GM19463 (cell line): ENCODE results near the gene ZNF138.

Source experiments
- ATAC-seq: cut with Tn5 transposase; IDR thresholded peaks from one replicate; pipeline ENCODE4 v1.9.1; 2021; ENCODE audit warnings: mild to moderate bottlenecking, moderate library complexity; ENCODE audit not compliant: unreplicated experiment

The ZNF138 gene

DNA sequence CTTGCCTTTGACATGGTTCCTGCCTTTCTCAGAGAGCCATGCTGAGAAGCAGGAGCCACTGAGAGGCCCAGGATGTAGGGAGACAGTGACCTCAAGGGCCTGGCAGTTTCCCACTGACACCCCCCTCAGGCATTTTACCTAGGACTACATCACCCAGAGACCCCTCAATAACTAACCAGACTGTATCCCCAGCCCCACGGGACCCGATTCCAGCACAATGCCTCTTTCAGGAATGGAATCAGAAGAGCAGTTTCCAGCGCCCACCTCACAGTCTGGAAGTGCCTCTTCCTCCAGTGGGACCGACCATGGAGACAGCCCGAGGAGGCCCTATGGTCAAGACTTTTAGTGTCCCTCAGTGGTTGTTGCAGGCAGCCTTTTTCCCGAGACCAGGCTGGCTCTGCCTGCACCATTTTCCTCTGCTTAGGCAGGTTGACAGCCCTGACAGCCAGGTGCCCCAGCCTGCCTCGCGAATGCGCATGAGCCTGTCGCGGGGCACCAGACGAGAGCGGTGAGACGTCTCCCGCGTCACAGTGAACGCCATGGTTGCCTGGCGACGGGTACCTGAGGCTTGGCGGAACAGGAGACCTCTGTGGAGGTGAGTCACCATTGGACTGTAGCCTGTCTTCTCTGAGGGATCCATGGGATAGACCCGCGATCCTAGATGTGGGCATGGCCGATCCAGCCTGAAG lies 80.5 kb downstream of the ZNF138 start:
- ATAC-seq: no peak

DNA sequence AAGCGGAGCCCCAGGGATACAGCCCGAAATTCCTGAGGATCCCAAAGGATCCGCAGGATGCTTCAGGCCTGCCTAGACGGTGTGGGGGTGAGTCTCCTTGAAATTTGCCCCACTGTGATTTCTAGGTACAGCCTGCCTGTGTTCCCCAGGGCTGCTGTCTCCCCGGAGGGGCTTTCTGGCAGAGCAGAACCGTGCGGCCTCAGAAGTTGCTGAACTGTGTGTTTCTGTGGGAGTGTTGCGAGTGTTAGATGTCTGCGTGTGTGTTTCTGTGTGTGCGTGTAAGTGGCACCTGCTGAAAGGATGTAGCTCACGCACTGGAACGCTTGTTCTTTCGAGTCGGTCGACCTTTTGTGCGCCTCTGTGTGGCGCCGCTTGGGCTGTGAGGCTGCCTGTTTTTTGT lies 81.0 kb downstream of the ZNF138 start:
- ATAC-seq: no peak

DNA sequence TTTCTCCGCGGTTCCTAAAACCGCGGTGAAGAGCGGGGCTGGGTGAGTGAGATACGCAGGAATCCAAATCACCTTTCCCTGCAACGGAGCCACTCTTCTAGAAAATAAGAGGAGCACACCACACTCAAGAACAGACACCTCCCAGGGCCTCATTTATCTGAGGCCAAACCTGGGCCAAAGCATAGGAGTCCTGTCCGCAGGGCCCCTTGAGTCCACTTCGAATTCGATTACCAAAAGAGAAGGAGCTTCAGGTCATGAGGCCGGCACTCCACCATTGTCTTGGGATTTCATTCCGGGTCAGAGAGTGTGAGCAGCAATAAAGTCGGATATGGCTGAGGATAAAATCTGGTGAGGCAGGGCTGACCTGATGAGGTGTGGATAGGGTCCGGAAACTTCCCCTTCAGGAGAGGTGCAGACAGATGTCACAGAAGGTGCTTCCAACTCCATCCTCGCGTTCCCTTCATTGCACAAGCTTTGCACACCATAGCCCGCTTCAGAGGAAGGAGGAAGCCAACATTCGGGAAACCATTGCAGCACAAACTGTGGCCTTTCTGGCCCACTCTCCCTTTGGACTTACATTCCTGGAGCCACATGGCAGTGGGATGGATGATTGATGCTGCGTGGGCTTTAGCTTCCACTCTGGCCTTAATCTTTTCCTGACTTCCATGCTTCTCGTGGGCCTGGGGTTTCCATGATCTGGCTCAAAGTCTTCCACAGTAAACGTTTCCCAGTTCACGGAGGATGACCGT lies 81.6 kb downstream of the ZNF138 start:
- no peak for ATAC-seq

DNA sequence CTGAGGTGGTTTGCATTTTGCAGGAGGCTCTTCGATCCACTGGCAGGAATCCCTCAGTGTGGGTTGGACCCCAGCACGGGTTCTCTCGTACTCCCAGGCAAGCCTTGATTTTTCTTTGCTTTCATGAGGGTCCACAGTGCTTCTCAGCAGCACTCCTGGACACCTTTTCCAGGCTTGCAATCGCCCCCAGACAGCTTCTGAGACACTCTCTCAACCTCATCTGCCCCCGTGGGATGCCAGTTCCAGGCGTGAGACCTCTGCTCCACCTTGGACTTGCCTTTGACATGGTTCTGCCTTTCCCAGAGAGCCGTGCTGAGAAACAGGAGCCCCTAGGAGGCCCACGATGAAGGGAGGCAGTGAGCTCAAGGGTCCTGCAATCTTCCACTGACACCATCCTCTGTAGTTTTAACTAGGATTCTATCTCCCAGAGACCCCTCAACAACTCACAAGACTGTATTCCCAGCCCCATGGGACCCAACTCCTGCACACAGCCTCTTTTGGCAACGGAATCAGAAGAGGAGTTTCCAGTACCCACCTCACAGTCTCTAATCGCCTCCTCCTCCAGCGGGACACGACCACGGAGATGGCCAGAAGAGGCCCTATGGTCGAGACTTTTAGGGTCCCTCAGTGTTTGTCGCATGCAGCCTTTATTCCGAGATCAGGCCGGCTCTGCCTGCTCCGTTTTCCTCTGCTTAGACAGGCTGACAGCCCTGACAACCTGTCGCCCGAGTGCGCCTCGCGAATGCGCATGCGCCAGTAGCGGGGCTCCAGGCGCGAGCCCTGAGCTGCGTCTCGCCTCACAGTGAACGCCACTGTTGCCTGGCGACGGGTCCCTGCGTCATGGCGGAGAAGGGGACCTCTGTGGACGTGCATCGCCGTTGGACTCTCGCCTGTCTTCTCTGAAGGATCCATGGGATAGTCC lies 82.8 kb downstream of the ZNF138 start:
- ATAC-seq: no peak

DNA sequence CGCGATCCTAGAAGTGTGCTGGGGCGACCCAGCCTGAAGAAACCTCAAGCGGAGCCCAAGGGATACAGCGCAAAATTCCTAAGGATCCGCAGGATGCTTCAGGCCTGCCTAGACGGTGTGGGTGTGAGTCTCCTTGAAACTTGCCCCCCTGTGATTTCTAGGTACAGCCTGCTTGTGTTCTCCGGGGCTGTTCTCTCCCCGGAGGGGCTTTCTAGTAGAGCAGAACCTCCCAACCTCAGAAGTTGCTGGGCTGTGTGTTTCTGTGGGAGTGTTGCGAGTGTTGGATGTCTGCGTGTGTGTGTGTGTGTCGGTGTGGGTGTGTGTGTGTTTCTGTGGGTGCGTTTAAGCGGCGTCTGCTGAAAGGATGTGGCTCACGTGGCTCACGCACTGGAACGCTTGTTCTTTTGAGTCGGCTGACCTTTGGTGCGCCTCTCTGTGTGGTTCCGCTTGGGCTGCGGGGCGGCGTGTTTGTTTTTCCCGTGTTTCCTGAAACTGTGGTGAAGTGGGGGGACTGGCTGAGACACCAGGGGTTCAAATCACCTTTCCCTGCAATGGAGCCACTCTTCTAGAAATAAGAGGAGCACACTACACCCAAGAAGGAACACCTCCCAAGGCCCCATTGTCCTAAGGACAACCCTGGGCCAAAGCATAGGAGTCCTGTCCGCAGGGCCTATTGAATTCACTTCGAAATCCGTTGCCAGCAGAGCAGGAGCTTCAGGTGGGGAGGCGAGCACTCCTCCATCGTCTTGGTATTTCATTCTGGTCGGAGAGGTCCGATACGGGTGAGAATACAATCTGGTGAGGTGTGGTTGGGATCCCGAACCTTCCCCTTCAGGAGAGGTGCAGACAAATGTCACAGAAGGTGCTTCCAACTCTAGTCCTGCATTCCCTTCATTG lies 83.7 kb downstream of the ZNF138 start:
- ATAC-seq: no peak

DNA sequence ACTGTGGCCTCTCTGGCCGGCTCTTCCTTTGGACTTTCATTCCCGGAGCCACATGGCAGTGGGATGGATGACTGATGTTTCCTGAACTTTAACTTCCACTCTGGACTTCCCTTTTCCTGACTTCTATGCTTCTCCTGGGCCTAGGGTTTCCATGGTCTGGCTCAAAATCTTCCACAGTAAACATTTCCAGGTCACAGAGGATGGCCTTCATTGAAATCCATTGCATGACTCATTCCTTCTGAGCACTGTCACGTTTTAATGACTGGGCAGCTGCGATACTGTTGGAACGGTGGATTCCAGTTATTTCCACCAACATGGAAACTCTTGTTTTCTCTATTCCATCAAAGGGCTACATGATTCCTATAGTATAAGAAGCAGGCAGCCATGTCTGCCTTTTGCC lies 84.5 kb downstream of the ZNF138 start:
- ATAC-seq: no peak

DNA sequence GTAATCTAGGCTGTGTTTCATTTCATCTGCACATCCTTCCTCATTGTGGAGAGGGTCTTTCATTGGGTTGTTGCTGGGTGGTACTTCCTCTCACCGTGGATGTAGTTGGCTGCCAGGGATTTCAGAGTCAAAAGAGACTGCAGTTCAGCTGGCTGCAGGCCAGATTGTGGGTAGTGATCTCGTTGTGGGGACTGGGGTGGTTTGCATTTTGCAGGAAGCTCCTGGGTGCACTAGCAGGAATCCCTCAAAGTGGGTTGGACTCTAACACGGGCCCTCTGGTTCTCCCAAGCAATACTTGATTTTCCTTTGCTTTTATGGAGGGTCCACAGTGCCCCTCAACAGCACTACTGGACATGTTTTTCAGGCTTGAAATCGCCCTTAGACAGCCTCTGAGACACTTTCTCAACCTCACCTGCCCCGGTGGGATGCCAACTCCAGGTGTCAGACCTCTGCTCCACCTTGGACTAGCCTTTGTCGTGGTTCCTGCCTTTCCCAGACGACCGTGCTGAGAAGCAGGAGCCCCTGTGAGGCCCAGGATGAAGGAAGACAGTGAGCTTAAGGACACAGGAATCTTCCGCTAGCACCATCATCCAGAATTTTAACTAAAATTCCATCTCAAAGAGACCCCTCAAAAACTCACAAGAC lies 85.0 kb downstream of the ZNF138 start:
- no peak for ATAC-seq

DNA sequence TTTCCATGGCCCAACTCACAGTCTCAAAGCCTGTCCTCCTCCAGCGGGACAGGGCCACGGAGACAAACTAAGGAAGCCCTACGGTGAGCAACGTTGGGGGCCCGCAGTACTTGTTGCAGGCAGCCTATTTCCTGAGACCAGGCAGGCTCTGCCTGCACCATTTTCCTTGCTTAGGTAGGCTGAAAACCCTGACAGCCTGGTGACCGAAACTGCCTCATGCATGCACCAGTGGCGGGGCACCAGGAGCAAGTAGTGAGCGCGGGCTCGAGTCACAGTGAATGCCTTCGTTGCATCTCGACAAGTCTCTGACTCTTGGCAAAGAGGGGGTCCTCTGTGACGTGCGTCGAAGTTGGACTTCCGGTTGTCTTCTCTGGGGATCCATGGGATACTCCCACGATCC lies 85.6 kb downstream of the ZNF138 start:
- ATAC-seq: no peak

DNA sequence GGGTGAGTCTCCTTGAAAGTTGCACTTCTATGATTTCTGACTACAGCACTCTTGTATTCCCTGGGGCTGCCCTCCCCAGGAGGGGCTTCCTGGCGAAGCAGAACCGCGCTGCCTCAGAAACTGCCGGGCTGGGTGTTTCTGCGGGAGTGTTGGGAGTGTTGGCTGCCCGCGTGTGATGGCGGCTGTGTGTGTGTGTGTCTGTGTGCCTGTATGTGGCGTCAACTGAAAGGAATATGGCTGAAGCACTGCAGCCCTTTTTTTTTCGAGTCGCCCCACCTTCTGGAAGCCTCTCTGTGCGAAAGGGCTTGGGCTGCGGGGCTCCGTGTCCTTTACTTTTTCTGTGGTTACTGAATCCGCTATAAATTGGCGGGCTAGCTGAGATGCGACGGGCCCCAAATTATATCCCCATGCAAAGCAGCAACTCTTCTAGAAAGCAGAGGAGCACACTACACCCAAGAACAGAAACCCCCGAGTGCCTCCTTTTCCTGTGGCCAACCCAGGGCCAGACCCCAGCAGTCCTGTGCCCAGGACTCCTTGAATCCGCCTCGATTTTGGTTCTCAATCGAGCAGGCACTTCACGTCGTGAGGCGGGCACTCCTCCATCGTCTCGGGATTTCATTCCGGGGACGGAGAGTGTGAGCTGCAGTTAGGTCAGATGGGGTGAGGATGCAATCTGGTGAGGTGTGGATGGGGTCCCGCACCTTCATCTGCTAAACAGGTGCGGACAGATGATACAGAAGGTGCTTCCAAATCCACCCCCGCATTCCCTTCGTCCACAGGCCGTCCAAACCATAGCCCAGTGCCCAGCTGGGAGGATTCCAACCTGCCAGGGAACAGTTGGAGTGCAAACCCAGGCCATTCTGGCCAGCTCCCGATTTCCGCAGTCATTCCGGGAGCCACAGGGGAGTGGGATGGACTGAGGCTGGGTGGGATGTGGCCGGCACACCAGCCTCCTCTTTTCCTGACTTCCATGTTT lies 86.4 kb downstream of the ZNF138 start:
- ATAC-seq: no peak

DNA sequence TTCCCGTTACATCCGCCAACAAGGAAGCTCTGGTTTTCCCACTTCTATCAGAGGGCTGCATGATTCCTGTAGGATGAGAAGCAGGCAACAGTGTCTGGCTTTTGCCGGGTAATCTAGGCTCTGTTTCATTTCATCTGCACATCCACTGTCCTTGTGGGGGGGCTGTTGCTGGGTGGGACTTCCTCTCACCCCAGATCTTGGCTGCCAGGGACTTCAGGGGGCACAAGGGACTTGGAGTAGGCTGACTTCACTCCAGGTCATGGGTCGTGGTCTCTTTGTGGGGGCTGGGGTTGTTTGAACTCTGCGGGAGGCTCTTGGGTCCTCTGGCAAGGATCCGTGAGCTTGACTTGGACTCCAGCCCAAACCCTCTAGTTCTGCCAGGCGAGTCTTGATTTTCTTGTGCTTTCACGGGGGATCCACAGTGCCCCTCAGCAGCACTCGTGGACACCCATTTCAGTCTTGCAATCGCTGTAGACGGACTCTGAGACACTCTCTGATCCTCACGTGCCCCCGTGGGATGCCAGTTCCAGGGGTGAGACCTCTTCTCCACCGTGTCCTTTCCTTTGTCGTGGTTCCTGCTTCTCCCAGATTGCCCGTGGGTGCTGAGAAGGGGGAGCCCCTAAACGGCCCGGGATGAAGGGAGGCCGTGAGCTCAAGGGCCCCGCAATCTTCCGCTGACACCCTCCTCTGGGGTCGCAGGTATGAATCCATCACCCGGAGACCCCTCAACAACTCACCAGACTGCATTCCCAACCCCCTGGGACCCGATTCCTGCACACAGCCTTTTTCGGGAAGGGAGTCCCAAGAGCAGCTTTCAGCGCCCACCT lies 87.4 kb downstream of the ZNF138 start:
- no peak for ATAC-seq

DNA sequence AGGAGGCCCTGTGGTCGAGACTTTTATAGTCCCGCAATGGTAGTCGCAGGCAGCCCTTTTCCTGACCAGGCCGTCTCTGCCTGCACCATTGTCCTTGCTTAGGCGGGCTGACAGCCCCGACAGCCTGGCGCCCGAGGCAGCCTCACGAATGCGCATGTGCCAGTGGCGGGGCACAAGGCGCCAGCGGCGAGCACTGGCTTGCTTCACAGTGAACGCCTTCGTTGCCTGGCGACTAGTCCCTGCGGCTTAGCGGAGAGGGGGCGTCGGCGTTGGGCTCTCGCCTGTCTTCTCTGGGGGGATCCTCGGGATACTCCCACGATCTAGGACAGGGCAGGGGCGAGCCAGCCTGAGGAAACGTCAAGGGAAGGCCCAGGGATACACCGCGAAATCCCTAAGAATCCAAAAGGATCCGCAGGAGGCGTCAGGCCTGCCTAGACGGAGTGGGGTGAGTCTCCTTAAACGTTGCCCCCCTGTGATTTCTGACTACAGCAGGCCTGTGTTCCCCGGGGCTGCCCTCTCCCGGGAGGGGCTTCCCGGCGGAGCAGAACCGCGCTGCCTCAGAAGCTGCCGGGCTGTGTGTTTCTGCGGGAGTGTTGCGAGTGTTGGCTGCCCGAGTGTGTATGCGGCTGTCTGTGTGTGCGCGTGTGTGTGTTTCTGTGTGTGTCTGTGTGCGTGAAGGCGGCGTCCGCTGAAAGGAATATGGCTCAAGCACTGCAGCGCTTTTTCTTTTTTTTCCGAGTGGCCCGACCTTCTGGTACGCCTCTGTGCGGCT lies 88.3 kb downstream of the ZNF138 start:
- no peak for ATAC-seq
